ENCODE data around the gene RUNDC3A. TPM values are rescaled to one million over a fixed set of nuclear protein-coding genes. Genes with fewer than 3 reads are reported as not detected.

Gene RUNDC3A
- total and polyA plus RNA-seq, 12 donors: 1.6 to 133 (median 11.9) TPM

- intact Hi-C loops (cut with DNase I): no loop called here
- TF ChIP-seq POLR2A (IDR thresholded peaks at IDR 0.05) (no peak), CTCF (IDR thresholded peaks at IDR 0.05) (no peak)
- WGBS, 4 donors: 49 to 59% (median 52%) methylated on average over 7 of the region's 7 CpGs
- DNase-seq: no peak
- no peaks in the 10 kb centered on the region for H3K9me3 ChIP-seq (replicated peaks in 1 of 3)
- H3K36me3 ChIP-seq (replicated peaks in 1 of 2): no peaks in the 10 kb centered on the region
- H3K4me3 ChIP-seq: no peak overlapping the region
- peaks cover 5 to 10% of the 10 kb centered on the region in 2 donors for H3K4me1 ChIP-seq (replicated peaks in 1 of 2)
- H3K27ac ChIP-seq: no peak overlapping the region
- no peaks in the 10 kb centered on the region for H3K27me3 ChIP-seq
Measured at GRCh38 chr17:44367231-44367979, 59.0 kb downstream of the RUNDC3A start.

Small RNA genes lying within 50 kb of the gene (small RNA-seq; reads per million reads assigned to genes)
- gene RF00012 (0 reads per million in 2 donors), gene RN7SL507P (0 to 0.24 reads per million in 2 donors), gene RNU6-453P (0 to 0.08 reads per million in 2 donors)

Other genes with a start within 250 kb of the RUNDC3A start
- 10 to 100 TPM; 19.8 to 53.0 (median 37.7) TPM for gene LSM12, start 241.9 kb upstream of the RUNDC3A start, total RNA-seq
- gene LSM12, start 241.9 kb upstream of the RUNDC3A start, polyA plus RNA-seq: 10 to 100 TPM; 28.9 to 54.7 (median 37.0) TPM
- gene G6PC3, start 237.9 kb upstream of the RUNDC3A start, total RNA-seq: 100 to 1,000 TPM in 2 of 9 donors, 10 to 100 TPM in 7; 51.2 to 114 (median 80.6) TPM
- gene G6PC3, start 237.9 kb upstream of the RUNDC3A start, polyA plus RNA-seq: 100 to 1,000 TPM in 2 of 3 donors, 10 to 100 TPM in 1; 95.0 to 254 (median 207) TPM
- 100 to 1,000 TPM in 3 of 9 donors, 10 to 100 TPM in 6; 15.1 to 144 (median 71.7) TPM for gene HDAC5, start 185.0 kb upstream of the RUNDC3A start, total RNA-seq
- gene HDAC5, start 185.0 kb upstream of the RUNDC3A start, polyA plus RNA-seq: 100 to 1,000 TPM in 1 of 3 donors, 10 to 100 TPM in 1, 1 to 10 TPM in 1; 4.8 to 102 (median 83.0) TPM
- 1 to 10 TPM in 3 of 9 donors, under 1 TPM in 5, not detected in 1; 0.49 to 2.6 (median 0.91) TPM for gene HROB, start 166.7 kb upstream of the RUNDC3A start, total RNA-seq
- 1 to 10 TPM in 2 of 3 donors, under 1 TPM in 1; 0.42 to 2.6 (median 1.5) TPM for gene HROB, start 166.7 kb upstream of the RUNDC3A start, polyA plus RNA-seq
- gene ASB16, start 137.9 kb upstream of the RUNDC3A start, total RNA-seq: under 1 TPM in 7 of 9 donors, not detected in 2; 0.22 to 0.83 (median 0.39) TPM
- under 1 TPM; 0.13 to 0.48 (median 0.16) TPM for gene ASB16, start 137.9 kb upstream of the RUNDC3A start, polyA plus RNA-seq
- gene TMUB2, start 121.6 kb upstream of the RUNDC3A start, total RNA-seq: 10 to 100 TPM; 21.8 to 48.6 (median 38.7) TPM
- 10 to 100 TPM; 22.8 to 89.3 (median 79.1) TPM for gene TMUB2, start 121.6 kb upstream of the RUNDC3A start, polyA plus RNA-seq
- 10 to 100 TPM; 21.3 to 61.4 (median 48.9) TPM for gene ATXN7L3, start 108.7 kb upstream of the RUNDC3A start, total RNA-seq
- 10 to 100 TPM; 19.6 to 81.4 (median 47.1) TPM for gene ATXN7L3, start 108.7 kb upstream of the RUNDC3A start, polyA plus RNA-seq
- 10 to 100 TPM; 42.8 to 92.6 (median 65.5) TPM for gene UBTF, start 88.9 kb upstream of the RUNDC3A start, total RNA-seq
- 10 to 100 TPM; 37.1 to 80.6 (median 51.3) TPM for gene UBTF, start 88.9 kb upstream of the RUNDC3A start, polyA plus RNA-seq
- gene SLC4A1, start 40.5 kb upstream of the RUNDC3A start, total RNA-seq: 1 to 10 TPM in 2 of 9 donors, under 1 TPM in 2, not detected in 5; 0.15 to 8.5 (median 0.70) TPM
- under 1 TPM in 2 of 3 donors, not detected in 1; 0.13 to 0.16 TPM for gene SLC4A1, start 40.5 kb upstream of the RUNDC3A start, polyA plus RNA-seq
- gene SLC25A39, start 16.2 kb downstream of the RUNDC3A start, total RNA-seq: 100 to 1,000 TPM; 112 to 192 (median 157) TPM
- gene SLC25A39, start 16.2 kb downstream of the RUNDC3A start, polyA plus RNA-seq: 100 to 1,000 TPM in 2 of 3 donors, 10 to 100 TPM in 1; 100.0 to 262 (median 236) TPM
- gene GRN, start 36.7 kb downstream of the RUNDC3A start, total RNA-seq: 100 to 1,000 TPM in 8 of 9 donors, 10 to 100 TPM in 1; 79.0 to 721 (median 415) TPM
- gene GRN, start 36.7 kb downstream of the RUNDC3A start, polyA plus RNA-seq: 100 to 1,000 TPM in 1 of 3 donors, 10 to 100 TPM in 2; 91.7 to 111 (median 93.0) TPM
- gene FAM171A2, start 55.3 kb downstream of the RUNDC3A start, total RNA-seq: 1 to 10 TPM in 7 of 9 donors, under 1 TPM in 2; 0.79 to 5.4 (median 2.6) TPM
- 1 to 10 TPM in 1 of 3 donors, under 1 TPM in 2; 0.13 to 2.7 (median 0.54) TPM for gene FAM171A2, start 55.3 kb downstream of the RUNDC3A start, polyA plus RNA-seq
- gene ITGA2B, start 81.0 kb downstream of the RUNDC3A start, total RNA-seq: 1 to 10 TPM in 3 of 9 donors, under 1 TPM in 5, not detected in 1; 0.06 to 3.2 (median 0.72) TPM
- 1 to 10 TPM in 1 of 3 donors, under 1 TPM in 2; 0.07 to 1.7 (median 0.88) TPM for gene ITGA2B, start 81.0 kb downstream of the RUNDC3A start, polyA plus RNA-seq
- gene GPATCH8, start 194.8 kb downstream of the RUNDC3A start, total RNA-seq: 10 to 100 TPM; 13.6 to 33.6 (median 29.3) TPM
- gene GPATCH8, start 194.8 kb downstream of the RUNDC3A start, polyA plus RNA-seq: 10 to 100 TPM in 2 of 3 donors, 1 to 10 TPM in 1; 7.2 to 30.0 (median 15.5) TPM
- gene FZD2, start 248.9 kb downstream of the RUNDC3A start, total RNA-seq: 1 to 10 TPM; 1.1 to 9.1 (median 3.3) TPM
- 1 to 10 TPM in 2 of 3 donors, under 1 TPM in 1; 0.18 to 2.7 (median 2.3) TPM for gene FZD2, start 248.9 kb downstream of the RUNDC3A start, polyA plus RNA-seq